WI38 (cell line): ENCODE results near the gene IFITM5.

Experiments used
- H3K4me3 ChIP-seq: 2 replicates; pipeline ENCODE4 v1.5.1; 2011; ENCODE audit warnings: low read depth, mild to moderate bottlenecking, control low read depth, low read length
- TF ChIP-seq, protein P1 (sequence below): IDR thresholded peaks from 2 replicates; pipeline ENCODE4 v1.5.1; 2012; ENCODE audit warnings: low read depth, mild to moderate bottlenecking, control low read depth, low read length

The IFITM5 gene

GRCh38 chr11:255176-255575, 44.1 kb downstream of the IFITM5 start:
- H3K4me3 ChIP-seq, result no peak overlapping the region
- TF ChIP-seq, protein P1, sequence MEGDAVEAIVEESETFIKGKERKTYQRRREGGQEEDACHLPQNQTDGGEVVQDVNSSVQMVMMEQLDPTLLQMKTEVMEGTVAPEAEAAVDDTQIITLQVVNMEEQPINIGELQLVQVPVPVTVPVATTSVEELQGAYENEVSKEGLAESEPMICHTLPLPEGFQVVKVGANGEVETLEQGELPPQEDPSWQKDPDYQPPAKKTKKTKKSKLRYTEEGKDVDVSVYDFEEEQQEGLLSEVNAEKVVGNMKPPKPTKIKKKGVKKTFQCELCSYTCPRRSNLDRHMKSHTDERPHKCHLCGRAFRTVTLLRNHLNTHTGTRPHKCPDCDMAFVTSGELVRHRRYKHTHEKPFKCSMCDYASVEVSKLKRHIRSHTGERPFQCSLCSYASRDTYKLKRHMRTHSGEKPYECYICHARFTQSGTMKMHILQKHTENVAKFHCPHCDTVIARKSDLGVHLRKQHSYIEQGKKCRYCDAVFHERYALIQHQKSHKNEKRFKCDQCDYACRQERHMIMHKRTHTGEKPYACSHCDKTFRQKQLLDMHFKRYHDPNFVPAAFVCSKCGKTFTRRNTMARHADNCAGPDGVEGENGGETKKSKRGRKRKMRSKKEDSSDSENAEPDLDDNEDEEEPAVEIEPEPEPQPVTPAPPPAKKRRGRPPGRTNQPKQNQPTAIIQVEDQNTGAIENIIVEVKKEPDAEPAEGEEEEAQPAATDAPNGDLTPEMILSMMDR, result no peak

DNA sequence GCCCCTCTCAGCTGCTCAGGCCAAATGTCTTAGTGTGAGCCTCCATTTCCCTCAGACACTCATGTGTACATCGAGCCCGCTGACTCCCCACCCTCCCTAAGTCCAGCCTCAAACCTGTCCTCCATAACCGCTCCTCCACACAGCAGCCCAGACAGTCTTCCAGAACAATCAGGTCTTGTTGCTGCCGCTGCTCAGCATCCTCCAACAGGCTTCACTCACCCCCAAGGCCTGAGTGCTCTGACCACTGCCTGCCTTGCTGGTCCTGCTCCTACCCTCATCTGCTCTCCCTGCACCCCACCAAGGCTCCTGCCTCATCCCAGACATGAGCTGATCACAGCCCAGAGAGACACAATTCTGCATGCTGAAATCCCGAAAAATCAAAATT, 45.4 kb downstream of the IFITM5 start:
- TF ChIP-seq, protein P1, result no peak
- H3K4me3 ChIP-seq, result no peak overlapping the region

- no peak overlapping the region for H3K4me3 ChIP-seq
- TF ChIP-seq, protein P1, result no peak
Measured at GRCh38 chr11:253160-253885, 46.0 kb downstream of the IFITM5 start.

DNA sequence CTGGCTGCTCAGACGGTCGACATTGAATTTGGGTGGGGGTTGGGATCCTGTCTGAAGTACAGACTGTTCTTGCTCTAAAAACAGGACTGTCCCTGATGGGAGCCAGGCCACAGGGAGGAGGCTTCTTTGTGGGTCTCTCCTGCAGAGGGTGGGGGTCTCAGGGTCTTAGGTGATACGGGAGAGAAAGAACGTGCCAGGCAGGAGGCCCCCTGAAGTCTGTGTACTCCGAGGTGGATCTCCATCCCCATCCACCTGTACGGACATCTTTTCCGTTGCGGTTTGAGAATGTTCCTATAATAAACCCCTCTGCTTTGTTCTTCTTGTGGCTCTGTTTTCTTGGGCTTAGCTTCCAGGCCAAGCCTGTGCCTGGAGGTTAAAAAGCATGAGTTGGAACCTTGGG, 46.7 kb downstream of the IFITM5 start:
- TF ChIP-seq, protein P1, result no peak
- no peak overlapping the region for H3K4me3 ChIP-seq

- no peak overlapping the region for H3K4me3 ChIP-seq
- TF ChIP-seq, protein P1, result no peak
Measured at GRCh38 chr11:251550-251949, 47.8 kb downstream of the IFITM5 start.

GRCh38 chr11:250740-251299, 48.5 kb downstream of the IFITM5 start:
- TF ChIP-seq, protein P1, result peak; percentile 64
- no peak overlapping the region for H3K4me3 ChIP-seq

DNA sequence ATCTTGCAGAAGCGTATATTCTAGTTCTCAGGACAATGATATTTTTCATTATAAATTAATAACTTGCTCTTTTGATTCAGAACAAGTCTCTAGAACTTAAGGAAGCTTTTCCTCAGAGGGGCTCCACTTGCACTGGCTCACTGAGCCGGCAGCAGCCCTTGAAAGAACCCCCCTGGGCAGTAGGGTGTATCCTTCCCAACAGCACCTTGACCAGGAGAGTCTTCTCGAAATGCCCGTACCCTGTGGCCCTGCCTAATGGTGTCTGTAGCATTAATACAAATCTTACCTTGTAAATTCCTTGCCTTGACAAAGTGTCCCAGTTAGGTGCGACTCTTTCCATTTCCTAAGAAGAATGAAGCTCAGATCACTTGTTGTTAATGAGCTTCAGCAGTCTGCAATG, 49.1 kb downstream of the IFITM5 start:
- TF ChIP-seq, protein P1, result no peak
- H3K4me3 ChIP-seq, result no peak overlapping the region
